SW480 (cell line): ENCODE data around the gene RBP2.

Experiments used
- DNase-seq: peaks from one replicate; pipeline ENCODE4 v3.0.0-alpha.2; 2016; ENCODE audit warnings: low spot score

RBP2 gene

GRCh38 chr3:139476348-139476747, at the start of gene RBP2:
Gene RBP2, minus strand, starts transcription at chr3:139476516. Its CDS starts 57 bp downstream, at chr3:139476459.
- DNase-seq = no peak

- no peak for DNase-seq
Observed at GRCh38 chr3:139524841-139525636, 48.7 kb upstream of the RBP2 start.

- no peak for DNase-seq
Observed at GRCh38 chr3:139523718-139524117, 47.4 kb upstream of the RBP2 start.

- DNase-seq = no peak
Observed at GRCh38 chr3:139523166-139523565, 46.9 kb upstream of the RBP2 start.

GRCh38 chr3:139522421-139522820, 46.1 kb upstream of the RBP2 start:
- DNase-seq = peak; percentile 43

GRCh38 chr3:139521816-139522215, 45.5 kb upstream of the RBP2 start:
- no peak for DNase-seq

GRCh38 chr3:139521144-139521543, 44.8 kb upstream of the RBP2 start:
- DNase-seq = no peak

GRCh38 chr3:139519998-139520737, 43.9 kb upstream of the RBP2 start:
- peak; percentile 76 for DNase-seq

- DNase-seq = no peak
Observed at GRCh38 chr3:139518926-139519842, 42.9 kb upstream of the RBP2 start.

GRCh38 chr3:139518306-139518705, 42.0 kb upstream of the RBP2 start:
- DNase-seq = no peak

GRCh38 chr3:139517321-139518065, 41.2 kb upstream of the RBP2 start:
- DNase-seq = no peak

GRCh38 chr3:139514741-139515140, 38.4 kb upstream of the RBP2 start:
- no peak for DNase-seq

- DNase-seq = no peak
Observed at GRCh38 chr3:139509631-139510030, 33.3 kb upstream of the RBP2 start.

GRCh38 chr3:139506766-139507165, 30.4 kb upstream of the RBP2 start:
- peak; percentile 62 for DNase-seq

GRCh38 chr3:139505829-139506386, 29.6 kb upstream of the RBP2 start:
- DNase-seq = no peak

- DNase-seq = no peak
Observed at GRCh38 chr3:139499536-139499935, 23.2 kb upstream of the RBP2 start.

- DNase-seq = no peak
Observed at GRCh38 chr3:139493826-139494385, 17.6 kb upstream of the RBP2 start.

GRCh38 chr3:139491966-139492365, 15.7 kb upstream of the RBP2 start:
- DNase-seq = no peak

GRCh38 chr3:139491027-139491700, 14.8 kb upstream of the RBP2 start:
- DNase-seq = peak; percentile 22

GRCh38 chr3:139482206-139482605, 5.9 kb upstream of the RBP2 start:
- peak; percentile 55 for DNase-seq
